ENCODE results near the gene GPRIN3.

GRCh38 chr4:89222170-89222569 lies 85.4 kb downstream of the GPRIN3 start:
- no peak for TF ChIP-seq POLR2AphosphoS5 (IDR thresholded peaks at IDR 0.05)
- no peak for TF ChIP-seq CTCF (IDR thresholded peaks at IDR 0.05)
